ENCODE data around the gene CYB5B.

DNA sequence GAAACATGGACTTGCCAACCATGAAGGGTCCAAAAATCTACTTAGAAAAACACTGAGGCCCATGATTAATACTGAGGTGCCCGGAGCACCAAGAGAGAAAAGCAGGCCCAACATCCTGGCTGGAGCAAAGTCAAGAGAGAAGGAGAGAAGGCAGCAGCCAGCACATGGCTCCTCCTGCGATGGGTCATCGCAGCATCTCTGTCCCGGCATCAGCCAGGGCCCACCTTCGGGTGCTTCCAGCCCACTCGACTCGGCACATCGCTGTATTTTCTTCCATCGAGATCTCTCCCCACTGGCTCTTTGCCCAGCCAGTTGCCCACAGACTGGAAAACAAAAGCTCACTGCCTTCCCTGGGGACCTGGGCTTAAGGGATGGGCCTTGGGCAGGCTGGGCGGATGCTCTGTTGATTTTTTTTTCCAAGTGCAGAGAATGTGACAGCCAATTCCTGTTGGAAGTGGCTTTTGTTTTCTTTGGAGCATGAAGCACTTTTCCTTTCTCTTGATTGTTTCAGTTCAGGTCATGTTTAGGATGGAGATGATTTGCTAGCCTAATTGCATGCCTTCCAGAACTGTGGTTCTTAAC, 58.1 kb downstream of the CYB5B start:
- TF ChIP-seq, protein P1, sequence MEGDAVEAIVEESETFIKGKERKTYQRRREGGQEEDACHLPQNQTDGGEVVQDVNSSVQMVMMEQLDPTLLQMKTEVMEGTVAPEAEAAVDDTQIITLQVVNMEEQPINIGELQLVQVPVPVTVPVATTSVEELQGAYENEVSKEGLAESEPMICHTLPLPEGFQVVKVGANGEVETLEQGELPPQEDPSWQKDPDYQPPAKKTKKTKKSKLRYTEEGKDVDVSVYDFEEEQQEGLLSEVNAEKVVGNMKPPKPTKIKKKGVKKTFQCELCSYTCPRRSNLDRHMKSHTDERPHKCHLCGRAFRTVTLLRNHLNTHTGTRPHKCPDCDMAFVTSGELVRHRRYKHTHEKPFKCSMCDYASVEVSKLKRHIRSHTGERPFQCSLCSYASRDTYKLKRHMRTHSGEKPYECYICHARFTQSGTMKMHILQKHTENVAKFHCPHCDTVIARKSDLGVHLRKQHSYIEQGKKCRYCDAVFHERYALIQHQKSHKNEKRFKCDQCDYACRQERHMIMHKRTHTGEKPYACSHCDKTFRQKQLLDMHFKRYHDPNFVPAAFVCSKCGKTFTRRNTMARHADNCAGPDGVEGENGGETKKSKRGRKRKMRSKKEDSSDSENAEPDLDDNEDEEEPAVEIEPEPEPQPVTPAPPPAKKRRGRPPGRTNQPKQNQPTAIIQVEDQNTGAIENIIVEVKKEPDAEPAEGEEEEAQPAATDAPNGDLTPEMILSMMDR (IDR thresholded peaks at IDR 0.05) = no peak
- no peak for TF ChIP-seq GABPA (IDR thresholded peaks at IDR 0.05; ENCODE audit: low read depth)
- no peak for TF ChIP-seq NFIC (IDR thresholded peaks at IDR 0.05; ENCODE audit: borderline replicate concordance)

Data from SK-N-SH (cell line).